Daoy (cell line): ENCODE results near the gene FZD7. TPM values are rescaled to one million over a fixed set of nuclear protein-coding genes. Genes with fewer than 3 reads are reported as not detected.

Experiments
- DNase-seq: peaks from one replicate; pipeline ENCODE4 v3.0.0-alpha.2; 2015; ENCODE audit warnings: low read depth
- total RNA-seq: library from RNA; depleted of rRNA; stranded (reverse); fragments of >200 nt; shearing (Covaris generic); gene quantifications from 2 replicates; pipeline ENCODE4 v1.2.3, GENCODE V29; 2014; rRNA removed

Gene FZD7
- total RNA-seq, 1 experiment from 2014 or later = 19.3 TPM

GRCh38 chr2:202067589-202067988 is 33.9 kb downstream of the FZD7 start:
- DNase-seq = no peak

- no peak for DNase-seq
Observed at GRCh38 chr2:202069170-202070067, 35.8 kb downstream of the FZD7 start.

GRCh38 chr2:202071107-202071506 is 37.5 kb downstream of the FZD7 start:
- DNase-seq = no peak

- DNase-seq = no peak
Observed at GRCh38 chr2:202072226-202072625, 38.6 kb downstream of the FZD7 start.

- DNase-seq = no peak
Observed at GRCh38 chr2:202072737-202073401, 39.2 kb downstream of the FZD7 start, which contains the start of gene KIAA2012. Gene KIAA2012, plus strand, starts transcription at chr2:202073255. Its CDS starts 373 bp downstream, at chr2:202073628.

- no peak for DNase-seq
Observed at GRCh38 chr2:202074324-202074723, 40.7 kb downstream of the FZD7 start.

- DNase-seq = no peak
Observed at GRCh38 chr2:202079310-202079709, 45.7 kb downstream of the FZD7 start.

- DNase-seq = peak; percentile 19
Observed at GRCh38 chr2:202084265-202084664, 50.6 kb downstream of the FZD7 start.

Other genes starting within 250 kb of the FZD7 start
- 7.3 and 14.9 TPM in 2 replicates for gene CDK15, start 227.3 kb upstream of the FZD7 start, total RNA-seq
- gene KIAA2012, start 39.4 kb downstream of the FZD7 start, total RNA-seq = not detected in 2 replicates
- 160 and 173 TPM in 2 replicates for gene SUMO1, start 204.7 kb downstream of the FZD7 start, total RNA-seq
- 200 and 296 TPM in 2 replicates for gene NOP58, start 231.9 kb downstream of the FZD7 start, total RNA-seq